ENCODE results near the gene AP3S2. TPM values are rescaled to one million over a fixed set of nuclear protein-coding genes. Genes with fewer than 3 reads are reported as not detected.

The AP3S2 gene
- total and polyA plus RNA-seq, 2 of the 4 experiments (the other 2 are of a cell fraction), result 12.6 to 34.1 TPM

DNA sequence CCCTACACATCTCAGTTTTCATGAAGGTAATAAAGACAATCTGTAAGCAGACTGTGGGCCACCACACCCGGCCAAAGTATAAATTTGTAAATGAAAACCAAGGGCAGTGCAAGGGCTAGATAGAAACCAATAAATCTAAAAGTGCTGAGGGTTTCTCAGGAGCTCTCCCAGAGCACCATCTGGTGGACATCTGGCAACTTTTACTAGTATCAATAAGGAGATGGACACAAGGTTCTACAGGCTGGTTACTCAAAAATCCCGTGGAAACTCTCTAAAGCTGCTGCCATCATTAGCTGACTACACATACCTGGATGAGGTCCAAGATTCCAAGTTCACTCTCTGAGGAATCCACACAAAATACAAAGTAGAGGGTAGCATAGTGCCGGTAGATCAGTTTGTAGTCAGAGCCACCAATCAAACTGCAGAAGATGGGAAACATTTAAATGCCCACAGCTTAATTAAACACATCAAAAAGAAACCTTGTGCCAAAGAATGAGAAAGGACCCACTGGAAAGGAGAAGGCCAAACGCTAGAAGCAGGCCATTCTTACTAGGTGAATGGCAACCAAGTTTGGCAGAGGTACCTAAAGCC, 5.5 kb downstream of the AP3S2 start:
- POLR2A ChIA-PET (ENCODE audit: unreplicated experiment), result no interaction called here
- H3K4me3 ChIP-seq (ENCODE audit: insufficient read depth, low read depth, low read length), result no peak overlapping the region
- CTCF ChIA-PET, result interaction anchor here (0.6 to 4.2 kb wide), 12 partner anchors 12 to 190 kb away, joined by 3 to 27 read pairs (median 4); partner anchors contain the start of gene ARPIN

More for the DNA sequence above, 5.5 kb downstream of the AP3S2 start:
- Histone ChIP-seq H2BK15ac (ENCODE audit: low read depth, low read length) (no peak overlapping the region), H2BK20ac (ENCODE audit: low read depth, low read length) (no peak overlapping the region), H2AK5ac (ENCODE audit: low read depth, low read length) (no peak overlapping the region), H2BK120ac (ENCODE audit: low read depth, low read length) (no peak overlapping the region), H3K27ac (ENCODE audit: insufficient read depth, low read length) (no peak overlapping the region), H4K8ac (ENCODE audit: low read depth in 2 of 2, low read length in 2 of 2) (no peak overlapping the region), H3K36me3 (ENCODE audit: control insufficient read depth, insufficient read depth, low read length) (peaks cover 20% of the 10 kb centered on the region), H3K9ac (ENCODE audit: low read depth, low read length) (peak overlapping the region; percentile 40; the same call in 1 of the 2 replicates), H4K20me1 (ENCODE audit: insufficient read depth, low read length) (no peaks in the 10 kb centered on the region), H3K79me1 (ENCODE audit: low read depth in 1 of 2, low read length in 2 of 2) (peaks cover 11 to 26% of the 10 kb centered on the region in 2 experiments; a peak in 3 of 4 replicates), H3K18ac (ENCODE audit: low read depth, low read length) (no peak overlapping the region), H2BK5ac (ENCODE audit: low read depth, low read length, poor library complexity, severe bottlenecking) (no peak overlapping the region), H3K4me1 (ENCODE audit: control insufficient read depth, insufficient read depth, low read length) (no peaks in the 10 kb centered on the region), H2AFZ (replicated peaks; ENCODE audit: low read length, poor library complexity) (no peak overlapping the region), H2AK9ac (replicated peaks; ENCODE audit: low read depth, low read length, poor library complexity) (no peak overlapping the region), H4K91ac (ENCODE audit: insufficient read depth, low read depth, low read length) (no peak overlapping the region), H3K56ac (ENCODE audit: extremely low read depth, insufficient read depth, low read length) (no peak overlapping the region), H3K23ac (ENCODE audit: low read depth, low read length) (no peak overlapping the region), H3K4me2 (ENCODE audit: low read depth, low read length) (no peak overlapping the region), H3K14ac (replicated peaks; ENCODE audit: low read depth, low read length) (no peak overlapping the region), H4K5ac (ENCODE audit: low read depth, low read length) (no peak overlapping the region), H3K9me1 (ENCODE audit: insufficient read depth, low read length) (no peaks in the 10 kb centered on the region), H3K9me3 (ENCODE audit: control insufficient read depth, insufficient read depth, low read length) (no peaks in the 10 kb centered on the region), H3K4ac (ENCODE audit: low read depth, low read length) (no peak overlapping the region), H3K27me3 (ENCODE audit: control insufficient read depth, insufficient read depth, low read length) (no peaks in the 10 kb centered on the region)
- dilution Hi-C loops (cut with HindIII; ENCODE audit: low sequenced_read_pairs, unreplicated experiment) (no loop called here), in situ Hi-C loops (cut with MboI; ENCODE audit: low sequenced_read_pairs) (no loop called here), intact Hi-C loops (cut with micrococcal nuclease) (loop anchor here (1.0 kb wide), 2 partner anchors 128 to 148 kb away; no protein-coding TSS in a partner anchor)
- no TSS peak for BruUV-seq (replicated peaks)
- peak; percentile 93 for ATAC-seq (ENCODE audit: low read depth)
- peak; percentile 83 for TF ChIP-seq RAD21 (IDR thresholded peaks at IDR 0.05; ENCODE audit: low read length)
- TF ChIP-seq, protein P1, sequence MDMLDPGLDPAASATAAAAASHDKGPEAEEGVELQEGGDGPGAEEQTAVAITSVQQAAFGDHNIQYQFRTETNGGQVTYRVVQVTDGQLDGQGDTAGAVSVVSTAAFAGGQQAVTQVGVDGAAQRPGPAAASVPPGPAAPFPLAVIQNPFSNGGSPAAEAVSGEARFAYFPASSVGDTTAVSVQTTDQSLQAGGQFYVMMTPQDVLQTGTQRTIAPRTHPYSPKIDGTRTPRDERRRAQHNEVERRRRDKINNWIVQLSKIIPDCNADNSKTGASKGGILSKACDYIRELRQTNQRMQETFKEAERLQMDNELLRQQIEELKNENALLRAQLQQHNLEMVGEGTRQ (IDR thresholded peaks at IDR 0.05; ENCODE audit: low read depth, low read length), result no peak
- TF ChIP-seq SMC3 (IDR thresholded peaks at IDR 0.05; ENCODE audit: low read depth, low read length), result peak; percentile 91
- TF ChIP-seq, protein P2, sequence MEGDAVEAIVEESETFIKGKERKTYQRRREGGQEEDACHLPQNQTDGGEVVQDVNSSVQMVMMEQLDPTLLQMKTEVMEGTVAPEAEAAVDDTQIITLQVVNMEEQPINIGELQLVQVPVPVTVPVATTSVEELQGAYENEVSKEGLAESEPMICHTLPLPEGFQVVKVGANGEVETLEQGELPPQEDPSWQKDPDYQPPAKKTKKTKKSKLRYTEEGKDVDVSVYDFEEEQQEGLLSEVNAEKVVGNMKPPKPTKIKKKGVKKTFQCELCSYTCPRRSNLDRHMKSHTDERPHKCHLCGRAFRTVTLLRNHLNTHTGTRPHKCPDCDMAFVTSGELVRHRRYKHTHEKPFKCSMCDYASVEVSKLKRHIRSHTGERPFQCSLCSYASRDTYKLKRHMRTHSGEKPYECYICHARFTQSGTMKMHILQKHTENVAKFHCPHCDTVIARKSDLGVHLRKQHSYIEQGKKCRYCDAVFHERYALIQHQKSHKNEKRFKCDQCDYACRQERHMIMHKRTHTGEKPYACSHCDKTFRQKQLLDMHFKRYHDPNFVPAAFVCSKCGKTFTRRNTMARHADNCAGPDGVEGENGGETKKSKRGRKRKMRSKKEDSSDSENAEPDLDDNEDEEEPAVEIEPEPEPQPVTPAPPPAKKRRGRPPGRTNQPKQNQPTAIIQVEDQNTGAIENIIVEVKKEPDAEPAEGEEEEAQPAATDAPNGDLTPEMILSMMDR (conservative IDR thresholded peaks at IDR 0.05; ENCODE audit: low read depth, low read length), result peak; percentile 71
- WGBS, 2 experiments (ENCODE audit: extremely low coverage in 2 of 2, insufficient read length in 1 of 2), result no CpG with 5 or more reads among the region's 4 CpGs
- DNase-seq, result peak; percentile 90
